DND-41 (cell line): ENCODE measurements around the gene ZFP2.

Source experiments
- EZH2 ChIP-seq: IDR thresholded peaks from 3 replicates; pipeline ENCODE4 v1.6.1; 2012; ENCODE audit warnings: borderline replicate concordance, low read depth, mild to moderate bottlenecking, moderate library complexity, low read length, inconsistent platforms; ENCODE audit not compliant: severe bottlenecking
- TF ChIP-seq, protein P1 (sequence below): IDR thresholded peaks from 2 replicates; pipeline ENCODE4 v1.5.1; 2012; ENCODE audit warnings: borderline replicate concordance, low read length, moderate library complexity, mild to moderate bottlenecking; ENCODE audit not compliant: poor library complexity, severe bottlenecking; ENCODE audit errors: extremely low read depth

GRCh38 chr5:178899289-178899688 is 3.6 kb downstream of the ZFP2 start:
- TF ChIP-seq, protein P1, sequence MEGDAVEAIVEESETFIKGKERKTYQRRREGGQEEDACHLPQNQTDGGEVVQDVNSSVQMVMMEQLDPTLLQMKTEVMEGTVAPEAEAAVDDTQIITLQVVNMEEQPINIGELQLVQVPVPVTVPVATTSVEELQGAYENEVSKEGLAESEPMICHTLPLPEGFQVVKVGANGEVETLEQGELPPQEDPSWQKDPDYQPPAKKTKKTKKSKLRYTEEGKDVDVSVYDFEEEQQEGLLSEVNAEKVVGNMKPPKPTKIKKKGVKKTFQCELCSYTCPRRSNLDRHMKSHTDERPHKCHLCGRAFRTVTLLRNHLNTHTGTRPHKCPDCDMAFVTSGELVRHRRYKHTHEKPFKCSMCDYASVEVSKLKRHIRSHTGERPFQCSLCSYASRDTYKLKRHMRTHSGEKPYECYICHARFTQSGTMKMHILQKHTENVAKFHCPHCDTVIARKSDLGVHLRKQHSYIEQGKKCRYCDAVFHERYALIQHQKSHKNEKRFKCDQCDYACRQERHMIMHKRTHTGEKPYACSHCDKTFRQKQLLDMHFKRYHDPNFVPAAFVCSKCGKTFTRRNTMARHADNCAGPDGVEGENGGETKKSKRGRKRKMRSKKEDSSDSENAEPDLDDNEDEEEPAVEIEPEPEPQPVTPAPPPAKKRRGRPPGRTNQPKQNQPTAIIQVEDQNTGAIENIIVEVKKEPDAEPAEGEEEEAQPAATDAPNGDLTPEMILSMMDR, result no peak
- no peak for TF ChIP-seq EZH2
